HG03469 (cell line): ENCODE results near the gene CTIF.

Source experiments
- ATAC-seq: cut with Tn5 transposase; IDR thresholded peaks from one replicate; pipeline ENCODE4 v1.9.1; 2021; ENCODE audit warnings: mild to moderate bottlenecking, moderate library complexity, moderate number of reproducible peaks; ENCODE audit not compliant: unreplicated experiment

Gene CTIF

GRCh38 chr18:48573632-48574283 lies 34.9 kb downstream of the CTIF start:
- ATAC-seq: no peak

GRCh38 chr18:48574667-48575300 lies 36.0 kb downstream of the CTIF start:
- ATAC-seq: no peak

- ATAC-seq: no peak
Observed at GRCh38 chr18:48575301-48575657, 36.4 kb downstream of the CTIF start.

GRCh38 chr18:48575658-48576456 lies 37.0 kb downstream of the CTIF start:
- ATAC-seq: no peak

- no peak for ATAC-seq
Observed at GRCh38 chr18:48576457-48576771, 37.6 kb downstream of the CTIF start.

GRCh38 chr18:48577478-48578190 lies 38.8 kb downstream of the CTIF start:
- ATAC-seq: no peak

- ATAC-seq: no peak
Observed at GRCh38 chr18:48578289-48578688, 39.5 kb downstream of the CTIF start.

- no peak for ATAC-seq
Observed at GRCh38 chr18:48580066-48580465, 41.2 kb downstream of the CTIF start.

GRCh38 chr18:48580782-48581181 lies 42.0 kb downstream of the CTIF start:
- ATAC-seq: no peak

GRCh38 chr18:48581206-48581605 lies 42.4 kb downstream of the CTIF start:
- ATAC-seq: no peak

- no peak for ATAC-seq
Observed at GRCh38 chr18:48581941-48582340, 43.1 kb downstream of the CTIF start.

GRCh38 chr18:48582946-48583345 lies 44.1 kb downstream of the CTIF start:
- no peak for ATAC-seq

- ATAC-seq: no peak
Observed at GRCh38 chr18:48583573-48583972, 44.7 kb downstream of the CTIF start.

GRCh38 chr18:48589797-48590519 lies 51.1 kb downstream of the CTIF start:
- no peak for ATAC-seq

- no peak for ATAC-seq
Observed at GRCh38 chr18:48590678-48591077, 51.8 kb downstream of the CTIF start.

- no peak for ATAC-seq
Observed at GRCh38 chr18:48592540-48593171, 53.8 kb downstream of the CTIF start.

GRCh38 chr18:48594471-48595094 lies 55.8 kb downstream of the CTIF start:
- ATAC-seq: no peak

- no peak for ATAC-seq
Observed at GRCh38 chr18:48595703-48596218, 56.9 kb downstream of the CTIF start.

GRCh38 chr18:48597110-48597509 lies 58.3 kb downstream of the CTIF start:
- ATAC-seq: no peak

GRCh38 chr18:48597671-48598070 lies 58.8 kb downstream of the CTIF start:
- ATAC-seq: no peak
